Left hindlimb (tissue), 1 donor: ENCODE data around the gene LAMC2.
A peak's percentile ranks its signal among the peaks of the same experiment; 100 is the strongest.
"Not testable (repeated sequence)": the region's sequence is repeated elsewhere in the genome, so short reads cannot be mapped to it uniquely, and the experiment has no call there.

Source experiments
- DNase-seq: peaks from one replicate; pipeline ENCODE4 v3.0.0-alpha.2; 2018

The LAMC2 gene

DNA sequence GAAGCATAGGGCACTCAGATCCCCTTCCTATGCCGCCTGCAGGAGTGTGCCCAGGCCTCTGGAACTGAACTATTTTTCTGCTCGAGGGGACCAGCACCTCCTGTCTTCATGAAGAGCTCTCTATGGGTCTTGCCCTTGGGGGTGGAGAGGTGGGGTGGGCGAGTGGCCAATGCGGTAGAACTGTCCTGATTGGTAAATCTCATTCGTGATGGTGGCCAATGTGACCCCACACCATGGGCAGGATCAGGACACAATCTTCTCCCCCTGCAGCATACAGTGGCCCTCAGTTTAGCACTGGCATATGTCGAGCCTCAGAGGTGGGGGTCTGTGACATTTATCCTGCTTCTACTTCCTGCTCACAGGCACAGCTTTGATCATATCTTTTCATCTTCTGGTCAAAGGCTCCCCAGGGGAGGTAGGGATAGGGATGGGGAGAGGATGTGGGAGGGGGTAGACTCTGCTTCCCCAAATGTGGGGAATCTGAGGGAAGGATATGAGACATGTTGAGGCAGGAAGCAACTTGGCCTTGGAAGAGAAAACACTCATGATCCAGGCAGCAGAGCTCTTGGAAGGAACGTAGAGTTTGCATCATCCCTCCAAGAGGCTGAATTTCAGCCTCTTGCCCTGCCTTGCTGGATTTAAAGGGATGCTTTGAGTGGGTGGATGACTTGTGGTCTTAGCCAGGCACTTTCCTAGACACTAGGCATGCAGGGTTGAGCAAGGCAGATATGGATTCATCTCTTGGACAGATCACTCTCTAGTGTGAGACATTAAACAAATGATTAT, 81.8 kb downstream of the LAMC2 start:
- DNase-seq = no peak

DNA sequence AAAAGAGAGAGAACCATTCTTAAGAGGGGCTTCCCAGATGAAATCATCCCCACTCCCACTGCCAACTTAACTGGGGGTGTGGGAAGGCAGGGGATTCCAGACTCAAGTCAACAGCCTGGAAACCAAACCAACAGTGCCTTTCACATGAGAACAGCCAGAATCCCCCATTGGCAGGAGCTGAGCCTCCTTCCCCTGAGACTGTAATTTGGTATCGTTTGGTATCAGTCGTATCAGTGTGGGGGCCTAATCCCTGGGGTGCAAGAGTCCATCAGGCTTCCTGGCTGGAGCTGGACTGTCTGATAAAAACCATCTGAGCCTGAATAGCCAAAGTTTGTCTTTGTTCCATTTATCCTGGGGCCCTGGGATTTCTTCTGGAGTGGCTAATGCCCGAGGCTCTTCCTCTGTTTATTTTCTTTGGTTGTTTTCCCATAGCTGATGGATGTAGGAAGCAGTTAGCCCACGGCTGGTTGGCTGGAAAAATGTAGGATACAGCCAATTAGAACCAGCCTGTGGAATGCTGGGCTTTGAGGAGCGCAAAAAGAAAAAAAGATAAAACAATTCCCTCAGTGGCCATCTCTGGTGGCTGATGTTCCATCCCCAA, 84.6 kb downstream of the LAMC2 start:
- DNase-seq = no peak

DNA sequence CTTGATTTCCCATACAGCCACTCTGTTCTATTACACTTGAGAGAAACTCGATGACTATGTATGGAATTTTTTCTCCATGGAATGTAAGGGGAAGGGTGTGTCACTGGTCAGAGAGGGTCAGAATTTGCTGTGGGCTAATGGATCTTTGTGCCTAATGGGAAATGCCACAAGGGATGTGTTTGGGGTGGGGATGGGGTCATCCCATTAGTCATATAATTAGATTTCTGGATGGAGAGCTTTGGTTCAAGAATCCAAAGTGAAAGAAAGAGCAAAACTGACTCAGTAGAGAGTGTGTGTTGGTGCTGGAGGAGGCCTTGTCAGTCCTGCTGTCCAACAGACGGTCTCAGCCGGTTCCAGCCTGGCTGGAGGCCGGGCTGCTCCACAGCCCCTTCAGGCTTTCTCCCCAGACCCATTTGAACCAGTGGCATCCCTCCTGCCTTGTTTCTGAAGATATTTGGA, 86.4 kb downstream of the LAMC2 start:
- no peak for DNase-seq

DNA sequence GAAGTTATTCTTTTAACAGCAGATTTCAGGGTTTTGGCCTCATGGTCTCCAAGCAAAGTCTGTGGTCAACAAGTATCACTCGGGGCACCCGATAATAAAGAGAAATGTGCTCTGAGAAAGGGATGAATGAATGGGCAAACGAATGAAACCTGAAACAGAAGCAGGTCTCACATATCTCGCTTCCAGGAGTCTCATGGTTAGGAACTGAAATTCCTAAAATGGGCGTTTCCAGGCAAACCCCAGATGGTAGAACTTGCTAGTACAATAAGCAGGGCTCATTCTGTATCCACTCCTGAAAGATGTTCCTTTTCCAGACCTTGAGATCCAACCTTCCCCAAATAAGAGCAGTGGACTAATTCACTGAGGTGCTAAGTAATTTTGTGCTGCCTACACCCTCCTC, 87.2 kb downstream of the LAMC2 start:
- no peak for DNase-seq

DNA sequence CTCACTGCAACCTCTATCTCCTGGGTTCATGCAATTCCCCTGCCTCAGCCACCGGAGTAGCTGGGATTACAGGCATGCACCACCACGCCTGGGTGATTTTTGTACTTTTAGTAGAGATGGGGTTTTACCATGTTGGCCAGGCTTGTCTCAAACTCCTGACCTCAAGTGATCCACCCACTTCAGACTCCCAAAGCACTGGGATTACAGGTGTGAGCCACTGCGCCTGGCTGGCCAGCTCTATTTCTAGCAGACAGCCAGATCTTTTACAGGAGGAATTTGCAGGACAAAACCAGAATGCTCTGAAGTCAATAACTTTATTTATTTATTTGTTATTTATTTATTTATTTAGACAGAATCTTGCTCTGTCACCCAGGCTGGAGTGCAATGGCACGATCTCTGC, 87.9 kb downstream of the LAMC2 start:
- not testable (repeated sequence) for DNase-seq

DNA sequence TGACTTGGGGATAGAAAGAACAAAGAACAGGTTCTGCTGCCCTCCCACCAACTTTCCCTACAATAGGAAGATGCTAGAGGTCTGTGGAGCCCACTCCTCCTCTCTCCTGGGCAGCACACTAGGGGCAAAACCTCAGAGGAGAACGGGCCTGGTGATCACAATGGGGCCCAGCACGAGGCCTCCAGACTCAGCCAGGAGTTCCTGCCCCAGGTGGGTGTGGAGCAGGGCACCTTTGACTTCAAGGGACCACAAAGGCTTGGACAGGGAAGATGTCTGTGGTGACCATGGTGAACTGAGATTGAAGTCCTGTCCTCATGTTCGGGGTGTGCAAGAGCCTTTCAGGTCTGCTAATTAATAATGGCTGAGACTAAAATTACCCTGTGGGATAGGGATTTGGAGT, 88.8 kb downstream of the LAMC2 start:
- DNase-seq = no peak

DNA sequence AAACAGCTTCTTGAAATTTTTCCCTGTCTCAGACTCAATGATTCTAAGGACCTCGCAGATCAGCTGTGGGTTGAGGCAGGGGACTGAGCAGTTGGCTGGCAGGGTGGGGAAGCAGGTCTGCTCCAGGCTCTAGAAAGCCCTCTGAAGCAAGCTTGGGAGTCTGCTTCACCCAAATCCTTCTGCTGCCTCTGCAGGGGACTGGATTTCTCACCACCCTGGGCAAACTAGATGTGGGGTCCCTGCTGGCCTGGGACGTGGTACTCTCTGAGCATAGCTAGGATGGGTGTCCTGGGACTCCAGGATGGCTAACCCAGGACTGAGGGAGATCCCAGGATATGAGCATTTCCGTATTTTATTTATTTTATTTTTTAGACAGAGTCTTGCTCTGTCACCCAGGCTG, 89.3 kb downstream of the LAMC2 start:
- DNase-seq = no peak

DNA sequence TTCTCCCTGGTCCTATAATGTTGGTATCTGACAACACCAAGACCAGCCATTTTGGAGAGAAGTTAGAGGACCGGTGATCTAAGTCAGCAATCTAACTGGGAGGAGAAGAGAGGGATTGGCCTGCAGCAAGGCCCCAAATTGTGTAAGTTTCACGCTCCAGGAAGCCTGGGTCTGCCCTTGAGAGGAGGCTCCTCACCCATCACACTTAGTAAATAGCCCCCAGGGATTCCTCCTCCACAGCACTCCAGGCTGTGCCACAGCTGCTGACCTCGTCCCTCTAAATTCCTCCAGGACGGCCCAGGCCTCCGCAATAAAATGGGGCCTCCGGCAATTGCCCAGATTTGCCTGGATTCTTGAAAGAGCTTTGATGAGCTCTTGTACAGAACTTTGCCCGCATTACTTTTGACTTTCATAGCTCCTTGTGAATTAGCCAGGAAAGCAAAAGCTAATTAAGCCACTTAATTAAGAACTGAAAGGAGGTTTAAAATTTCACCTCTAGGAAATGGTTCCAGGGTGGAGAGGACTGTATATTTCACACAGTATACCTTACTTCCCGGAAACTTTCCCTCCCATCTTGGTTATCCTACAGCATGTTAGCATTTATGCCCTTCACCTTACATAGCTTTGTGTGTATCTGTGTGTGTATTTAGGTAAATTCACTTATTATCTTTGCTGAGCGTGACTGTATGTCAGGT, 90.5 kb downstream of the LAMC2 start:
- DNase-seq = no peak

DNA sequence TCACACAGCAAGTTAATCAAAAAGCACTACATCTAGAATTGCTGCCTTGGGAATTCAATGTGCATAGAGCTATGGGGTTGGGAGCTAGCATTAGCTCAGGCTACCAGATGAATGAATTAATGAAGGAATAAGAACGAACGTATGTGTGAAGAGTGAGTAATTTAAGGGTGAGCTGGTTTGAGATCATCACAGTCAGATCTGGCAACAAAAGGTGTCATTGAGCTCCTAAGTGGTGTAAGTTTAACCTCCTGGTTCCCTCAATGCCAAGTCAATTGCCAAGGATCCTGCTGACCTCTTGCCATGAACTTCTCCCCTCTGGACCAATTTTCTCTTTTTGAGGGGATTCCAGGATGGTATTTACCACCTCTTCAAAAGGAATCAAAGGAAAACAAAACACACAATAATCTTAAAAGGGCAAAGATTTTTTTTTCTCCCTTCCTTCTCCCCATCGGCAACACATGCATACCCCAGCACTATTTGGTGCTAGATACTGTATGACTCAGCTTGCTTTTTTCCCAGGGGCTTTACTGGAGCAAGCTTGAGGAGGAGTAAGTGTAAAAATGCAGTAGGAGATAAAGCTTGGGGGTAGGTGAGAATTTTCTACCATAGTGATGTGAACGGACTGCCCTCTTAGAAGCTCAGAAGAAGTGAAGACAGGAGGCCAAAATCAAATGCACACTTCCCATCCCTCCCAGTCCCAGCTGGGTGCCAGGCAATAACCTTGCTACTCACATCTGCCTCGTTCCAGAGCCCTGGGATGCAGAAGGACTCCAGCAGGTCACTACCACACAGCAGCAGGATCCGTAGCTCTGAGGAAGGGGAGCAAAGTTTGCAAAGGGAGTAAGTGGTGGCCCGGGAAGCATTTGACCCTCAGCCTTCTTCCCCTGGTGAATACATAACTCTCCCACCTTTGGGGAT, 92.0 kb downstream of the LAMC2 start:
- no peak for DNase-seq

DNA sequence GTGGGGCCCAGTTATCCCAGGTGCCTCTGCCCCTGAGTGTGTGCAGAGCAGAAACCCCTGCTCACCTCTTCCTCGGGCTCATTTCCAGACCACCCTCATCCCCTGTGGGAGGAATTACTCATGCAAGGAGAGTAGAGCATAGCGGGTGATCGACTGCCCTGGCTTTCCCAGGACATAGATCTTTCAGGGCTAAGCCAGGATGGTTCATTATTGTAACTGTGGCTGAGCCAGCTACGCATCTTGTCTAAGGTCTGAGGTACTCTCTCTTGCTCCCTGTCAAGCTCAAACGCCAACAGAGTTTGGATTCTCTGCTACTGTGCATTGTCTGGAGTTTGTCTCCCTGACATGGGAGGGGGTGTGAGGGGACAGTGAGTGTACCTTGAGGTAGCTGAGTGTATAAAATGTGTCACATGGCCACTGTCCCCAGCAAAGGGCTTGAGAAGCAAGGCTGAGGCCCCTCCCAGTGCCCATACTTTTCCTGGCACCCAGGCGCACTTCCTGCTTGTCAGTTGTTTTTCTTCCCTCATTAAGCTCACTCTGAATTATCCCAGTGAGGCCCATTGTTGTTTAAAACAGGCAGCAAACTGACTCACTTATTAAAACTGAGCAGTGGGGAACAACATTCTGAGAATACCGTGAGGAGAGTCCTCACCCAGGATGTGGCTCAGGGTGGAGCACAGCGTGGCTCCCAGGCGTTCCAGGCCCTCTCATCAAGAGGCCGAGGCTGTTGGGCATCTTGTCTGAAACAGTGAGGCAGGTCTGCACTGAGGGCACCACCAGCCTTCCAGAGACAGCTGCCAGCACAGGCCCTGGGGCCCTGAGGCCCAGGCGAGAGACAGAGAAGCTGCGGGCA, 92.9 kb downstream of the LAMC2 start:
- DNase-seq = no peak

DNA sequence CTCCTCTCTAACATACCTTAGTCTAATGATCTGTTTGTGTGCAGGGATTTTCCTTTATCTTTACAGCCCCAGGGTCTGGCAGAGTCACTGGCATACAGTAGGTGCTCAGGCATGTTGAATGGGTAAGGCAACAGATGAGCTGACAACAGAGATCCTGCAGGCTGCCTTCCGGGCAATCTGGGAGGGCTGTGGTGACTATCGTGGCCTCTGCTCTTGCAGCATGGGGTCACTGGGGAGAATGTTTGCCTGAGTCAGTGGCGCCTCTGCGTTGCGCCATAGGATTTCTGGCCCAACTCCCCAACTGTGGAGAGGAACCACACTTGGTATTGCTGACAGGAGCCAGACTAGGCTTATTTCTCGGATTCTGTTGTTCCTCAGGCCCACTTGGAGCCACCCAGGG, 93.8 kb downstream of the LAMC2 start:
- DNase-seq = no peak

DNA sequence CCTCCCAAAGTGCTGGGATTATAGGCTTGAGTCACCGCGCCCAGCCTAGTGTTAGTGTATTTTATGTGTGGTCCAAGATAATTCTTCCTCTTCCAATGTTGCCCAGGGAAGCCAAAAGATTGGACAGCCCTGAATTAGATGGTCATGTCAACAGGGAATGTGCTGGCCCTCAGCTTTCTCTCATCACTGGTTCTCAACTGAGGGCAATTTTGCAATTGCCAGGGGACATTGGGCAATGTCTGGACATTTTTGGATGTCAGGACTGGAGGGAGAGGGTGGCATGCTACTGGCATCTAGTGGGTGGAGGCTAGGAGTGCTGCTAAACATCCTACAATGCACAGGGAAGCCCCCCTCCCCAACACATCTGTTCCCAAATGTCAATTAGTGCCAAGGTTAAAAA, 95.0 kb downstream of the LAMC2 start:
- no peak for DNase-seq

DNA sequence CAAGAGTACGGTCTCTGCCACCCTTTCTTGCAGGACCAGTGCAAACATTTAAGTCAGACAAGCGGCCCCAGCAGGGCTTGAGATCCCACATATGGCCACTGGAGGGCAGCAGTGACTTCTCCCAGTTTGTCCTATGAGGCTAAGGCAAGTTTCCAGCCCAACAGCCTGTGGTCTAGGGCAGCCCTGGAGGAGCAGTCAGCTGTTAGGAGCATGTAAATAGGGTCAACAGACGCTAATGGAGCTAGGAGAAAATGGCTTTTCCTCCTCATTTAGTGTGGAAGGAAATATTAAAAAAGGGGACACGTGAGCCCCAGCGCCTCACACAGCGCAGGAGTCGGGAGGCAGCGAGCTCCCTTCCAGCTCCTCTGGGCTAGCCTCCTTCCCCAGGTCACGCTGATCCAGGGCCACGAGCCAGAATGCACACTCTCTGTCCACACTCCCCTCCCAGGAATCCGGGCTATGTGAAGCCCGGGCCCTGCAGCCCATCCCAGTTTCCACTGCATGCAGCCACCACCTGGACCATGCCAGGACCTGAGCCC, 95.6 kb downstream of the LAMC2 start:
- peak; percentile 92 for DNase-seq

DNA sequence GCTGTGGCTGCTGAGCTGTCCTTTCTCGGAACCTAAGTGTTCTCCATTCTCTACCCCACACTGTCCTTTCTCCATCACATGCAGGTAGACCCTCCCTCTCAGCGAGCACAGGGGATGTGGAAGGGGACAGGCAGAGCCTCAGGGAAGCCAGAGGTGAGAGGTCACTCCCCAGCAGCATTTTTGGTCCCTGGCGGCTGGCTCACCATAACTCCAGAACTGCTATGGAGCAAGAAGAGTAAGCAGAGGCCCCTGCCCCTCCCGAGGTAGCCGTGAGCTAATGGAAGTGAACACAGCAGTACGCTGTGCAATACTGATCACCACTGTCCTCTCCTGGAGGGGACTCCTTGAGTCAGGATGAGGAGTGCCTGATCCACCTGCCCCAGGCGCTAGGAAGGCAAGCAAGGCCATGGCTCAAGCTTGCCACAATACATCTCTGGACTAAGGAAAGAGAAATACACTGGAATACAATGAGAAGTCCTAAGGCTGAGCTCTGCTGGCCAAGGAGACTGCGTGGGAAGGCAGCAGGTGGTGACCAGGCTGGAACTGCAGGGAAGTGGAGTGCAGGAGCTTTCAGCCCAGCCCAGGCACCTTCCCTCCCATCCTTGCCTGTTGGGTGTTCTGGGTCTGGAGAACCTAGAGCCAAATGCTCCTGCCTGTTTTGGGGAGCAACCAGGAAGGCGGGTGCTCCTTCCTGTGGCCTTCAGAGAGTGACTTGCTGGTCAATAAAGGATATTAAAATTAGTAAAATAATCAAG, 96.2 kb downstream of the LAMC2 start:
- DNase-seq = no peak

DNA sequence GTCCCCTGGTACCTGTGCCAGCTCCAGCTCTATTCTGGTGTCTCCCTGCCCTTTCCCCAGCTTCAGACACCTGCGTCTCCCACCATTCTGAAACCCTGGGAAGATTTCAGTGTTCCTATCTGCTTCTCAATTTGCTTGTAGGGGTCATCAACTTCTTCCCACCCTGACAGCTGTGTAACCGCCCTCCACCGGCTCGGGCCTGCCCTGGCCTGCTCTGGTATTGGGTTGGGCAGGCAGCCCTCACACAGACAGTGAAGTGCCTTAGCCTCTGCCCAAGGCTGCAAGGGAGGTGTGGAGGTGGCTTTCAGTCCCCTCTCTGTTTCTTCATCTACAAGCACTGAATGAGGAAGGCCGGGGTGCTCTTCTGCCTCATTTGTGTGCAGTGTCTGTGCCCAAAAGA, 97.2 kb downstream of the LAMC2 start:
- DNase-seq = no peak

DNA sequence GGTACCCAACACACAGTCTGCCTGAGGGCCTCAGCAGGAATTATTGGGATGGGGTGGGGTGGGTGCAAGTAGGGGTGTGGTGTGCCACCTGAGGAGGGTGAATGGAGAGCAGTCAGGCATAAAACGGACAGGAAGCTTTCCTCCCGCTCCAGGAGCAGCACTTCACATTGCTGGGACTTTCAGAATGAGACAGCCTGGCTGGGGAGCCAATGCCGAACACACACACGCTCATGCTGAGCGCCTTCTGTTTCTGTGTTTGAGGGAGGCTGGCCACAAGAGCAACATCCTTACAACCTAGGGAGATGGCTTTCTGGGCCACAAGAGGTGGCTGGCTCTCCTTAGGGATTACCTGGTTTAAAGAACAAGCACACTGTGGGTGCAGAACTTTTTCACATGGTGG, 98.0 kb downstream of the LAMC2 start:
- DNase-seq = no peak

DNA sequence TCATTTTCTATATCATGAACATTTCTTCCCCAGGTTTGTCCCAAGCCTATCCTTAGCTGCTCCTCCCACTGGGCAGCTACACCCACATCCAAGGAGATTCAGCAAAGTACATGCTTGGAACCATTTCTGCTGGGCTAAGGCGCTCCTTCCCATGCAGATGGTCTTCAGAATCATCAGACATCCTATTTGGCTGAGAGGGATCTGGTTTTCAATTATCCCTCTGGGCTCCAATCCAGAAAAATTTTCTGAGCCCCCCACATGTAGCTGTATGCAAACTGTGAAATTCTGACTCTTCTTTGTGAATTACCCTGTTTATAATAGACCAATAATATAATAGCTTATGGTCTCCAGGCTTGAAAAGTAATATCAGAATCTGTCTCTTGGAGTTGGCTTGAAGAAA, 99.2 kb downstream of the LAMC2 start:
- no peak for DNase-seq

DNA sequence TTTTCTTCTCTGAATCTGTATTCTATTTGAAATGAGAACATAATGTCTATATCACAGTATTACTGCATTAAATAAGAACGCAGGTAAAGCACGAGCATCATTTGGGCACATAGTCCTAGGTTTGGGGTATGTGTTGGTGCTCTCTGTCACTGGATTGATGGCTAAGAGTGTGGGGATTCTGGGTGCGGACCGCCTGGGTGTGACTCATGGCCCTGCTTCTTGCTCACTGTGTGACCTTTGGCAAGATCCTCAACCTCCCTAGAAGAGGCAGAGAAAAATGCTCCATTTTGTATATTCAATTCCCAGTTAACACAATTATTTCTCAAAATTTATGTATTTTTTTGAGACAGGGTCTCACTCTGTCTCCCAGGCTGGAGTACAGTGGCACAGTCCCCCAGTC, 99.7 kb downstream of the LAMC2 start:
- no peak for DNase-seq

DNA sequence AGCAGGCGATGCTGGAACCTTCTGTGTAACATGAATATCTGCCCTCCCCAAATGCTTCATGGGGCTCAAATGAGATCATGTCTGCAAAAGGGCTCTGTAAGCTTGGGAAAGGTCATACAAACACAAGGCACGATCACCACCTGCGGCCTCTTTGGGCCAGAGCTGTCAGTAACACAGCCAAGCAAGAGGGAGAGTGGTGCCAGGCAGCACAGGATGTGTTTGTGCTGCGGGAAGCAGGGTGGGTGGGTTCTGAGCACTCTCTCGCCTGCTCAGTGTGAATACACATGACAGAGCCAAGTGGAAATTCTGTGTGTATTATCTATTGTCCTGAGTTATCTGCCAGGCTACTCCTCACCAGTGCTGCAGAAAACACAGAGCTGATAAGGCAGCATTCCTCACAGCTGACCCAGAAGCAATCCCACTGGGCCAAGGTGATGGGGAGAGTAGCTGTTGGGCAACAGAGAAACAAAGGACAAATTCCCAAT, 101.2 kb downstream of the LAMC2 start:
- no peak for DNase-seq

DNA sequence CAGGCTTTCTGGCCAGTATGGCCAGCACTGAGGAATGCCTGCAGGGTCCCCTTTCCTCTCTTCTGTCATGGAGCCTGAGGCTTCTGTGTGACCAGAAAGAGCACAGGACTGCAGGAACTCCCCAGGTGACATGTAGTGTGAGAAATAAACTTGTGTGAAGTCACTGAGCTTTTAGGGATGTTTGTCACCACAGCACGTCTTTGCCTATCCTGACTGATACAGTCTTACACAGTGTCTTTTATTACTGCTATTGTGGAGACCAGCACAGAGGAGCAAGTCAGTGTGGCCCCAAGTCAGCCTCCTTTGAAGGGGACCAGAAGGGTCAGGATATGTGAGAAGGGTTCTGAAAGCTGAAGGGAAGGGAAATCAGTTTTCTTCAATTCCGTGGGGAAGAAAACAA, 102.5 kb downstream of the LAMC2 start:
- DNase-seq = no peak

DNA sequence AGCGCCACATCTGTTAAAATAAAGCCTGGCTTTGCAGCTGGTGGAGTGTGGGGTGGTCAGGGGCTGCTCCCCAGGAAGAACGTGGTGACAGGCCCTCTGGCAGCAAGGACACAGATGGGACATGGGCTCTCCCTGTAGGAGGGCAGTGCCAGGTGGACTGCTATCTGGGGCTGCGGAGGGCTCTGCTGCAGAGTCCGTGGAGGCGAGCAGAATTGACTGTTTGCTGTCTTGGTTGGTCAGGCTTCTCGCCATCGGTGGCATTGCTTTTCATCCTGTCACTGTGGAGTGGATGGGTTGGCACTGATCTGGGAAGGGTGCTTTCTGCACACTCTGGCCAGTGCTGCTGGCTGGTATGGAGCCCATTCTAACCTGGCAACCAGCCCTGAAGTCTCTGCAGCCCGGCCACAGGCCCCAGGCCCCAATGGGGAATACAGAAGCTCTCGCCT, 103.0 kb downstream of the LAMC2 start:
- DNase-seq = no peak
